SK-N-SH (cell line): ENCODE results near the gene PAM16. TPM values are rescaled to one million over a fixed set of nuclear protein-coding genes. Genes with fewer than 3 reads are reported as not detected.

Source experiments
- CTCF ChIA-PET: fragments of 300-600, 350-600 bp; formaldehyde crosslinking; extraction: SDS; loops from one replicate; lab custom pipeline; 2021; lab: Yijun Ruan, JAX
- POLR2A ChIA-PET: fragments of 350-600 bp; sonication (Branson Sonifier 250); formaldehyde crosslinking; extraction: SDS; loops from one replicate; lab custom pipeline; 2020; ENCODE audit warnings: antibody characterized with exemption, inconsistent platforms; lab: Yijun Ruan, JAX
- DNase-seq: peaks from one replicate; pipeline ENCODE4 v3.0.0; 2012
- H2AFZ ChIP-seq: fragments of 200-600 bp; sonication (generic); 2 replicates; pipeline ENCODE4 v1.8.1; 2016; ENCODE audit warnings: antibody characterized with exemption, mild to moderate bottlenecking, low read depth
- H3F3A ChIP-seq: fragments of 200-600 bp; sonication (generic); replicated peaks from 2 replicates; pipeline ENCODE3; 2016; ENCODE audit warnings: antibody characterized with exemption, mild to moderate bottlenecking; ENCODE audit not compliant: insufficient read depth
- H3K27ac ChIP-seq, 2 experiments: fragments of 200-500 bp in 1 of 2; fragments of 200-600 bp in 1 of 2; sonication (Bioruptor generic) in 1 of 2; sonication (generic), shearing (Covaris generic) in 1 of 2; 2 replicates each; pipeline versions ENCODE4 v1.5.1 to v1.6.1; 2014 to 2016; ENCODE audit warnings: low read depth in 2 of 2, inconsistent platforms in 1 of 2, low read length in 1 of 2, mild to moderate bottlenecking in 1 of 2, mixed read lengths in 1 of 2
- H3K27me3 ChIP-seq: fragments of 200-600 bp; sonication (generic), shearing (Covaris generic); 2 replicates; pipeline ENCODE4 v1.6.1; 2016; ENCODE audit warnings: mixed run types; ENCODE audit not compliant: insufficient read depth
- H3K36me3 ChIP-seq, 2 experiments: fragments of 200-500 bp in 1 of 2; fragments of 200-600 bp in 1 of 2; sonication (Bioruptor generic) in 1 of 2; sonication (generic) in 1 of 2; replicated peaks in 1 of 2; 2 replicates each; pipeline versions ENCODE3 to v1.5.1; 2014 to 2016; ENCODE audit warnings: low read length in 1 of 2, mild to moderate bottlenecking in 1 of 2; ENCODE audit not compliant: insufficient read depth in 2 of 2, control insufficient read depth in 1 of 2
- H3K4me1 ChIP-seq, 2 experiments: fragments of 200-500 bp in 1 of 2; fragments of 200-600 bp in 1 of 2; sonication (Bioruptor generic) in 1 of 2; sonication (generic), shearing (Covaris generic) in 1 of 2; 2 replicates each; pipeline versions ENCODE4 v1.5.1 to v1.6.1; 2014 to 2016; ENCODE audit warnings: low read depth in 1 of 2, low read length in 1 of 2, mixed run types in 1 of 2; ENCODE audit not compliant: insufficient read depth in 2 of 2, control insufficient read depth in 1 of 2
- H3K4me2 ChIP-seq: fragments of 200-600 bp; sonication (generic), shearing (Covaris generic); 2 replicates; pipeline ENCODE4 v1.6.1; 2017; ENCODE audit warnings: mixed run types
- H3K4me3 ChIP-seq, 2 experiments: fragments of 200-500 bp in 1 of 2; fragments of 200-600 bp in 1 of 2; sonication (Bioruptor generic) in 1 of 2; sonication (generic), shearing (Covaris generic) in 1 of 2; 2 replicates each; pipeline versions ENCODE4 v1.5.1 to v1.8.1; 2014 to 2016; ENCODE audit warnings: low read depth in 2 of 2, inconsistent platforms in 1 of 2, low read length in 1 of 2, mild to moderate bottlenecking in 1 of 2, mixed read lengths in 1 of 2, moderate library complexity in 1 of 2
- H3K79me2 ChIP-seq: fragments of 200-600 bp; sonication (generic); 2 replicates; pipeline ENCODE4 v1.8.1; 2017; ENCODE audit warnings: mild to moderate bottlenecking; ENCODE audit not compliant: insufficient read depth
- H3K9ac ChIP-seq: fragments of 200-600 bp; sonication (generic); 2 replicates; pipeline ENCODE4 v1.6.1; 2017; ENCODE audit warnings: mixed run types
- H3K9me2 ChIP-seq: fragments of 200-600 bp; sonication (generic); 2 replicates; pipeline ENCODE4 v1.6.1; 2017; ENCODE audit warnings: mixed run types
- H3K9me3 ChIP-seq: fragments of 200-600 bp; sonication (generic); 2 replicates; pipeline ENCODE4 v1.6.1; 2017; ENCODE audit warnings: mixed run types, mild to moderate bottlenecking, moderate library complexity
- H4K20me1 ChIP-seq: fragments of 200-600 bp; sonication (generic); 2 replicates; pipeline ENCODE4 v1.6.1; 2017; ENCODE audit warnings: mild to moderate bottlenecking, mixed run types; ENCODE audit not compliant: insufficient read depth
- EZH2phosphoT487 ChIP-seq: fragments of 200-600 bp; sonication (generic); IDR thresholded peaks from 2 replicates; pipeline ENCODE4 v1.6.1; 2017; ENCODE audit warnings: low read depth, mixed run types, mild to moderate bottlenecking, antibody characterized with exemption, moderate library complexity, borderline replicate concordance
- IRF3 ChIP-seq: fragments of 150-350 bp; IDR thresholded peaks from 2 replicates; pipeline ENCODE4 v1.6.1; 2016; ENCODE audit warnings: mild to moderate bottlenecking, low read depth, low read length
- NFIC ChIP-seq: IDR thresholded peaks from 2 replicates; pipeline ENCODE4 v1.4.0; 2012; ENCODE audit warnings: borderline replicate concordance
- NRF1 ChIP-seq: IDR thresholded peaks from 2 replicates; pipeline ENCODE4 v1.6.1; 2012; ENCODE audit warnings: low read depth, mild to moderate bottlenecking, low read length
- RXRA ChIP-seq: IDR thresholded peaks from 2 replicates; pipeline ENCODE4 v1.4.0; 2012; ENCODE audit warnings: low read depth, mild to moderate bottlenecking, borderline replicate concordance
- TAF1 ChIP-seq: IDR thresholded peaks from 2 replicates; pipeline ENCODE4 v1.6.1; 2012; ENCODE audit warnings: low read depth, mild to moderate bottlenecking, low read length, moderate library complexity, borderline replicate concordance
- TCF12 ChIP-seq: IDR thresholded peaks from 2 replicates; pipeline ENCODE4 v1.4.0; 2012
- YY1 ChIP-seq: IDR thresholded peaks from 2 replicates; pipeline ENCODE4 v1.4.0; 2012; ENCODE audit warnings: low read depth, mild to moderate bottlenecking
- ZBTB33 ChIP-seq: IDR thresholded peaks from 2 replicates; pipeline ENCODE4 v1.4.0; 2012; ENCODE audit warnings: low read depth, borderline replicate concordance
- WGBS: methylation state at CpG from one replicate; pipeline ENCODE4 v1.1.6; 2017; ENCODE audit warnings: low lambda C conversion rate; 5-methylcytosine and 5-hydroxymethylcytosine counted together
- polyA plus RNA-seq, 3 experiments: library from polyadenylated mRNA; depleted of rRNA; stranded (reverse); fragments of >200 nt; gene quantifications; 2 replicates each; pipeline ENCODE4 v1.2.3, GENCODE V29; 2012

The PAM16 gene
- polyA plus RNA-seq, 1 of the 3 experiments (the other 2 are of a cell fraction) = 96.4 TPM

DNA sequence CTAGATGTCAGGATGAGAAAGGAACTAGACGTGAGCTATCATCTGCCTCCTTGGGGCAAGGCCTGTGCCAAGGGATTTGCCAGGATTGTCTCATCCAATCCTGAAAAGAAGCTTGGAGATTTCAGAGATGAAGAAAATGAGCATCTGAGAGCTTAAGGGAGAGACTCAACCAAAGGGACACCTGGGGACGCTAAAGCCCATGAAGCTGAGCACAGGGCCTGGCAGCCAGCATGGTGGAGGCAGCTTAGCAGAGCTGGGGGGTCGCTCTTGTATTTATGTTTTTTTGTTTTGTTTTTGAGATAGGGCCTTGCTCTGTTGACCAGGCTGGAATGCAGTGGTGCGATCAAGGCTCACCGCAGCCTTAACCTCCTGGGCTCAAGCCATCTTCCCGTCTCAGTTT lies 53.6 kb downstream of the PAM16 start (continued):
- TF ChIP-seq ZBTB33 (no peak), EZH2phosphoT487 (no peak)
- TF ChIP-seq, all 33 proteins: peak for 0

DNA sequence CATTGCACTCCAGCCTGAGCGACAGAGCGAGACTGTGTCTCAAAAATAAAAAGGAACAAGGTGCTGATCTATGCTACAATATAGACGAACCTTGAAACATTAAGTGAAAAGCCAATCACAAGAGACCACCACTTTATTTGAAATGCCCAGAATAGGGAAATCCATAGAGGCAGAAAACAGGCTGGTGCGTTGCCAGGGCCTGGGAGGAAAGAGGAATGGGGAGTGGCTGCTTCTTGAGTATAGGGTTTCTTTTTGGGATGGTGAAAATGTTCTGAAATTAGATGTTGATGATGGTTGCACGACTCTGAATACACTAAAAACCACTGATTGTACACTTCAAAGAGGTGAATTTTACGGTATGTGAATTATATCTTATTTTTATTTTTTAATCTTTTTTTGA lies 55.5 kb downstream of the PAM16 start:
- Histone ChIP-seq H3K4me2 (no peak overlapping the region), H3F3A (peaks cover 11% of the 10 kb centered on the region), H3K9ac (no peak overlapping the region), H3K36me3 (no peaks in the 10 kb centered on the region), H3K4me3 (no peak overlapping the region), H3K27ac (no peak overlapping the region), H3K79me2 (no peaks in the 10 kb centered on the region), H4K20me1 (no peaks in the 10 kb centered on the region), H2AFZ (no peak overlapping the region), H3K27me3 (no peaks in the 10 kb centered on the region), H3K9me2 (no peaks in the 10 kb centered on the region), H3K4me1 (peaks cover 16 to 20% of the 10 kb centered on the region in 2 experiments; a peak in 3 of 4 replicates), H3K9me3 (no peaks in the 10 kb centered on the region)
- ChIA-PET POLR2A (interaction anchor here (1.8 kb wide), 1 partner anchor 9 kb away, joined by 7 read pairs; no protein-coding TSS in a partner anchor), CTCF (interaction anchor here (1.1 to 14.5 kb wide), 6 partner anchors 10 to 107 kb away, joined by 3 to 281 read pairs (median 4); partner anchors contain the start of gene TFAP4)
- 89% methylated on average over 6 of the region's 6 CpGs for WGBS
- TF ChIP-seq YY1 (no peak), EZH2phosphoT487 (no peak), IRF3 (no peak), NRF1 (no peak), ZBTB33 (no peak), TCF12 (no peak), NFIC (no peak), TAF1 (no peak), RXRA (no peak)
- DNase-seq = no peak
